ENCODE results near the gene MRPS18A. TPM values are rescaled to one million over a fixed set of nuclear protein-coding genes. Genes with fewer than 3 reads are reported as not detected.

MRPS18A gene
- total and polyA plus RNA-seq, 9 of the 15 experiments (the other 6 are each of a cell fraction or from before 2014, with no cell fraction given): 87.5 to 243 (median 125) TPM

- peak; percentile 36; the same call in 1 of the 2 replicates for TF ChIP-seq VEZF1 (CRISPR knock-in tag; IDR thresholded peaks at IDR 0.05)
- TF ChIP-seq NR4A1 (CRISPR knock-in tag; IDR thresholded peaks at IDR 0.05): no peak
- TF ChIP-seq NR4A1 (tag; IDR thresholded peaks at IDR 0.05): no peak
- no peak for TF ChIP-seq ZNF217 (CRISPR knock-in tag; IDR thresholded peaks at IDR 0.05)
- TF ChIP-seq SIRT6 (IDR thresholded peaks at IDR 0.05; ENCODE audit: low read depth, low read length): no peak
- TF ChIP-seq ZFP30 (CRISPR knock-in tag; IDR thresholded peaks at IDR 0.05; ENCODE audit: borderline replicate concordance): no peak
- no peak for TF ChIP-seq ZBTB49 (CRISPR knock-in tag; IDR thresholded peaks at IDR 0.05; ENCODE audit: borderline replicate concordance)
- no peak for TF ChIP-seq KAT8 (IDR thresholded peaks at IDR 0.05; ENCODE audit: low read depth)
- no peak for TF ChIP-seq ZNF644 (tag; IDR thresholded peaks at IDR 0.05; ENCODE audit: low read depth)
- TF ChIP-seq ZNF134 (CRISPR knock-in tag; conservative IDR thresholded peaks at IDR 0.05): no peak
- TF ChIP-seq THRB (CRISPR knock-in tag; conservative IDR thresholded peaks at IDR 0.05): peak; percentile 58; the same call in 1 of the 2 replicates
- TF ChIP-seq ZNF408 (CRISPR knock-in tag; IDR thresholded peaks at IDR 0.05; ENCODE audit: low read depth): no peak
- TF ChIP-seq NFXL1 (CRISPR knock-in tag; IDR thresholded peaks at IDR 0.05): no peak; the same call in 1 of the 2 replicates
- no peak for TF ChIP-seq FOXJ3 (CRISPR knock-in tag; IDR thresholded peaks at IDR 0.05)
- no peak for TF ChIP-seq RFX7 (CRISPR knock-in tag; IDR thresholded peaks at IDR 0.05)
- no peak for TF ChIP-seq ZNF655 (CRISPR knock-in tag; IDR thresholded peaks at IDR 0.05)
- no peak for TF ChIP-seq ZNF347 (CRISPR knock-in tag; IDR thresholded peaks at IDR 0.05; ENCODE audit: low read depth)
- TF ChIP-seq PML (IDR thresholded peaks at IDR 0.05; ENCODE audit: low read length): no peak
- TF ChIP-seq NFIC (IDR thresholded peaks at IDR 0.05): no peak
- no peak for TF ChIP-seq HOMEZ (CRISPR knock-in tag; IDR thresholded peaks at IDR 0.05)
These were observed 20.1 kb downstream of the MRPS18A start (continued) for GRCh38 chr6:43667245-43668150.
